LHCN-M2 (cell line): ENCODE results near the gene ARNT2. TPM values are rescaled to one million over a fixed set of nuclear protein-coding genes. Genes with fewer than 3 reads are reported as not detected.
A peak's percentile ranks its signal among the peaks of the same experiment; 100 is the strongest.

Source experiments
- DNase-seq: peaks from one replicate; pipeline ENCODE4 v3.0.0-alpha.2; 2012; ENCODE audit warnings: low read depth
- total RNA-seq: library from RNA; depleted of rRNA; stranded (reverse); fragments of >200 nt; gene quantifications from 2 replicates; pipeline ENCODE4 v1.2.3, GENCODE V29; 2014

Gene ARNT2
- total RNA-seq, 1 experiment from 2014 or later = 17.9 TPM

- DNase-seq = no peak
Measured at GRCh38 chr15:80465626-80466005, 61.4 kb downstream of the ARNT2 start.

GRCh38 chr15:80466543-80466942 is 62.4 kb downstream of the ARNT2 start:
- no peak for DNase-seq

- DNase-seq = no peak
Measured at GRCh38 chr15:80467311-80467714, 63.1 kb downstream of the ARNT2 start.

- DNase-seq = no peak
Measured at GRCh38 chr15:80468796-80469195, 64.6 kb downstream of the ARNT2 start.

- DNase-seq = no peak
Measured at GRCh38 chr15:80471881-80472280, 67.7 kb downstream of the ARNT2 start.

- no peak for DNase-seq
Measured at GRCh38 chr15:80473286-80474223, 69.4 kb downstream of the ARNT2 start.

- DNase-seq = peak; percentile 98
Measured at GRCh38 chr15:80474224-80475215, 70.3 kb downstream of the ARNT2 start.

GRCh38 chr15:80475572-80475971 is 71.4 kb downstream of the ARNT2 start:
- no peak for DNase-seq

GRCh38 chr15:80476036-80476435 is 71.9 kb downstream of the ARNT2 start:
- no peak for DNase-seq

GRCh38 chr15:80478075-80478474 is 73.9 kb downstream of the ARNT2 start:
- peak; percentile 96 for DNase-seq

- no peak for DNase-seq
Measured at GRCh38 chr15:80479191-80479590, 75.0 kb downstream of the ARNT2 start.

GRCh38 chr15:80480171-80480811 is 76.1 kb downstream of the ARNT2 start:
- no peak for DNase-seq

- peak; percentile 99 for DNase-seq
Measured at GRCh38 chr15:80480909-80481308, 76.7 kb downstream of the ARNT2 start.

- peak; percentile 52 for DNase-seq
Measured at GRCh38 chr15:80482696-80483095, 78.5 kb downstream of the ARNT2 start.

- DNase-seq = no peak
Measured at GRCh38 chr15:80483725-80484161, 79.6 kb downstream of the ARNT2 start.

- DNase-seq = no peak
Measured at GRCh38 chr15:80484333-80484864, 80.2 kb downstream of the ARNT2 start.

- DNase-seq = no peak
Measured at GRCh38 chr15:80485370-80486164, 81.4 kb downstream of the ARNT2 start.

GRCh38 chr15:80487839-80488390 is 83.7 kb downstream of the ARNT2 start:
- no peak for DNase-seq

- peak; percentile 89 for DNase-seq
Measured at GRCh38 chr15:80489030-80489594, 84.9 kb downstream of the ARNT2 start.
